Uterus (tissue), 4 donors: ENCODE data around the gene PRX. TPM values are rescaled to one million over a fixed set of nuclear protein-coding genes. Genes with fewer than 3 reads are reported as not detected.

Experiments used
- DNase-seq, 2 donors: peaks; one replicate each; pipeline ENCODE4 v3.0.0-alpha.2; 2019 to 2020
- H3K27ac ChIP-seq, 2 donors: fragments of 200-600 bp; sonication (generic); 1 replicate in 1 of 2; 2 replicates in 1 of 2; pipeline ENCODE4 v1.5.1; 2016 to 2018
- H3K27me3 ChIP-seq, 2 donors: fragments of 200-600 bp; sonication (generic); one replicate each; pipeline ENCODE4 v1.5.1; 2018 to 2019; ENCODE audit warnings: control low read depth in 1 of 2
- H3K36me3 ChIP-seq, 2 donors: fragments of 200-600 bp; sonication (generic); one replicate each; pipeline ENCODE4 v1.5.1; 2019; ENCODE audit warnings: control low read depth in 1 of 2
- H3K4me1 ChIP-seq, 2 donors: fragments of 200-600 bp; sonication (generic); one replicate each; pipeline ENCODE4 v1.5.1; 2018 to 2019; ENCODE audit warnings: control low read depth in 1 of 2
- H3K4me3 ChIP-seq, 2 donors: fragments of 200-600 bp; sonication (generic); 1 replicate in 1 of 2; 2 replicates in 1 of 2; pipeline ENCODE4 v1.5.1; 2018 to 2019; ENCODE audit warnings: mild to moderate bottlenecking in 1 of 2
- H3K9me3 ChIP-seq, 2 donors: fragments of 200-600 bp; sonication (generic); one replicate each; pipeline ENCODE4 v1.5.1; 2019; ENCODE audit warnings: control low read depth in 1 of 2
- CTCF ChIP-seq, 4 experiments: fragments of 200-600 bp in 2 of 4; fragments of 450-650 bp in 2 of 4; sonication (generic) in 2 of 4; IDR thresholded peaks; one replicate each; pipeline ENCODE4 v1.5.1; 2016 to 2019; ENCODE audit warnings: antibody characterized with exemption in 4 of 4, mild to moderate bottlenecking in 2 of 4, moderate library complexity in 1 of 4
- POLR2A ChIP-seq, 2 donors: fragments of 450-650 bp; IDR thresholded peaks; one replicate each; pipeline ENCODE4 v1.6.1; 2016; ENCODE audit warnings: antibody characterized with exemption in 2 of 2, mild to moderate bottlenecking in 1 of 2, moderate library complexity in 1 of 2
- intact Hi-C: fragments of 100-400 bp; cut with DNase I; formaldehyde crosslinking; loops from one replicate; pipeline ENCODE4 v1.15.1; 2023; ENCODE audit warnings: low total_unique reads
- total RNA-seq, 4 donors: library from RNA; depleted of rRNA in 3 of 4; stranded (reverse); fragments of >200 nt in 3 of 4; gene quantifications; one replicate each; pipeline versions ENCODE4 v1.1.0 to v1.2.4, GENCODE V29; 2014 to 2023
- donor health status: DM: yes; HTN: yes; CAD: no.

The PRX gene
- total RNA-seq, 4 donors from 2014 or later, result 3.3 to 7.5 (median 4.8) TPM

GRCh38 chr19:40444000-40444824, 31.0 kb upstream of the PRX start, which contains the start of gene SERTAD3:
SERTAD3 (minus strand) TSS chr19:40444335; CDS start chr19:40442080, 2,255 bp downstream.
- H3K4me1 ChIP-seq, result peaks cover 0 to 6% of the 10 kb centered on the region in 2 donors
- intact Hi-C loops, result no loop called here
- H3K36me3 ChIP-seq, result no peaks in the 10 kb centered on the region

GRCh38 chr19:40443131-40443999, 30.2 kb upstream of the PRX start:
- intact Hi-C loops, result no loop called here

More at GRCh38 chr19:40444000-40444824, 31.0 kb upstream of the PRX start, which contains the start of gene SERTAD3:
- peak; percentile 98 for DNase-seq
- H3K4me3 ChIP-seq, result peak within 1 kb of the TSS; percentile 74 to 94
- no peaks in the 10 kb centered on the region for H3K27me3 ChIP-seq
- TF ChIP-seq POLR2A (IDR thresholded peaks at IDR 0.05) (peak; percentile 97 to 100), CTCF (IDR thresholded peaks at IDR 0.05) (no peak)
- H3K9me3 ChIP-seq, result no peaks in the 10 kb centered on the region
- peak within 1 kb of the TSS; percentile 95 to 98 for H3K27ac ChIP-seq

GRCh38 chr19:40442328-40443130, 29.4 kb upstream of the PRX start:
- Histone ChIP-seq H3K4me1 (peaks cover 0 to 6% of the 10 kb centered on the region in 2 donors), H3K27ac (peak overlapping the region; percentile 95 to 98), H3K27me3 (no peaks in the 10 kb centered on the region), H3K4me3 (peak overlapping the region; percentile 31 to 94), H3K9me3 (no peaks in the 10 kb centered on the region), H3K36me3 (no peaks in the 10 kb centered on the region)
- TF ChIP-seq CTCF (IDR thresholded peaks at IDR 0.05) (no peak), POLR2A (IDR thresholded peaks at IDR 0.05) (no peak)
- DNase-seq, result no peak
- intact Hi-C loops, result no loop called here

More at GRCh38 chr19:40443131-40443999, 30.2 kb upstream of the PRX start:
- peak overlapping the region; percentile 74 to 94 for H3K4me3 ChIP-seq
- no peaks in the 10 kb centered on the region for H3K36me3 ChIP-seq
- TF ChIP-seq CTCF (IDR thresholded peaks at IDR 0.05) (no peak), POLR2A (IDR thresholded peaks at IDR 0.05) (peak; percentile 73 to 81)
- DNase-seq, result peak; percentile 100
- H3K27me3 ChIP-seq, result no peaks in the 10 kb centered on the region
- no peaks in the 10 kb centered on the region for H3K9me3 ChIP-seq
- peak overlapping the region; percentile 95 to 98 for H3K27ac ChIP-seq
- peaks cover 0 to 6% of the 10 kb centered on the region in 2 donors for H3K4me1 ChIP-seq

- Histone ChIP-seq H3K27me3 (no peaks in the 10 kb centered on the region), H3K27ac (peak overlapping the region; percentile 95 to 98), H3K4me1 (peaks cover 0 to 6% of the 10 kb centered on the region in 2 donors), H3K36me3 (no peaks in the 10 kb centered on the region), H3K9me3 (no peaks in the 10 kb centered on the region), H3K4me3 (no peak overlapping the region)
- intact Hi-C loops, result no loop called here
- no peak for DNase-seq
- no peak for TF ChIP-seq POLR2A (IDR thresholded peaks at IDR 0.05)
- no peak for TF ChIP-seq CTCF (IDR thresholded peaks at IDR 0.05)
These were observed 28.6 kb upstream of the PRX start for GRCh38 chr19:40441719-40442253.
